Putamen (tissue), 1 donor: Measurements from ENCODE around the gene TAF15.

ENCODE experiments used
- DNase-seq: peaks from one replicate; pipeline ENCODE4 v3.0.0-alpha.2; 2016; ENCODE audit warnings: low spot score

The TAF15 gene

GRCh38 chr17:35872196-35872980 is 63.1 kb downstream of the TAF15 start:
- DNase-seq: no peak

GRCh38 chr17:35875072-35875799 is 66.0 kb downstream of the TAF15 start:
- DNase-seq: no peak

- no peak for DNase-seq
These were observed 66.5 kb downstream of the TAF15 start for GRCh38 chr17:35875800-35876139.

- DNase-seq: no peak
These were observed 67.2 kb downstream of the TAF15 start for GRCh38 chr17:35876534-35876933.

GRCh38 chr17:35877345-35878029 is 68.2 kb downstream of the TAF15 start:
- DNase-seq: no peak

GRCh38 chr17:35878361-35878760 is 69.1 kb downstream of the TAF15 start:
- DNase-seq: no peak

GRCh38 chr17:35879773-35880654 is 70.7 kb downstream of the TAF15 start, which contains the start of gene CCL5:
Gene CCL5 (minus strand): TSS chr17:35880360.
- DNase-seq: no peak

GRCh38 chr17:35889241-35889640 is 80.0 kb downstream of the TAF15 start:
- DNase-seq: no peak

GRCh38 chr17:35889818-35890773 is 80.8 kb downstream of the TAF15 start:
- DNase-seq: no peak

GRCh38 chr17:35890774-35891155 is 81.5 kb downstream of the TAF15 start:
- DNase-seq: no peak

- no peak for DNase-seq
These were observed 82.0 kb downstream of the TAF15 start for GRCh38 chr17:35891269-35891668.

GRCh38 chr17:35892091-35893035 is 83.1 kb downstream of the TAF15 start:
- no peak for DNase-seq

GRCh38 chr17:35893751-35894150 is 84.5 kb downstream of the TAF15 start:
- no peak for DNase-seq

- DNase-seq: no peak
These were observed 84.9 kb downstream of the TAF15 start for GRCh38 chr17:35894206-35894605.

GRCh38 chr17:35895636-35896587 is 86.6 kb downstream of the TAF15 start:
- no peak for DNase-seq
